Peyer's patch (tissue), 4 donors: ENCODE measurements around the gene PHKA2. TPM values are rescaled to one million over a fixed set of nuclear protein-coding genes. Genes with fewer than 3 reads are reported as not detected.

Experiments
- DNase-seq, 3 donors: peaks; one replicate each; pipeline ENCODE4 v3.0.0-alpha.2; 2017 to 2019
- H3K27ac ChIP-seq, 4 donors: fragments of 200-600 bp; sonication (generic); one replicate each; pipeline ENCODE4 v1.5.1; 2016 to 2019
- H3K27me3 ChIP-seq, 2 donors: fragments of 200-600 bp; sonication (generic); one replicate each; pipeline ENCODE4 v1.5.1; 2019
- H3K36me3 ChIP-seq, 3 donors: fragments of 200-600 bp; sonication (generic); one replicate each; pipeline ENCODE4 v1.5.1; 2016 to 2019
- H3K4me1 ChIP-seq, 4 donors: fragments of 200-600 bp; sonication (generic); one replicate each; pipeline ENCODE4 v1.5.1; 2016 to 2019
- H3K4me3 ChIP-seq, 4 donors: fragments of 200-600 bp; sonication (generic); 1 replicate in 3 of 4; 2 replicates in 1 of 4; pipeline ENCODE4 v1.5.1; 2016 to 2019; ENCODE audit warnings: mild to moderate bottlenecking in 1 of 4
- H3K9me3 ChIP-seq, 4 donors: fragments of 200-600 bp; sonication (generic); one replicate each; pipeline ENCODE4 v1.5.1; 2016 to 2019; ENCODE audit warnings: mild to moderate bottlenecking in 1 of 4
- CTCF ChIP-seq, 6 experiments: fragments of 450-650 bp in 4 of 6; fragments of 200-600 bp in 2 of 6; sonication (generic) in 1 of 6; IDR thresholded peaks; one replicate each; pipeline ENCODE4 v1.5.1; 2017 to 2019; ENCODE audit warnings: antibody characterized with exemption in 6 of 6, mild to moderate bottlenecking in 3 of 6, moderate library complexity in 1 of 6
- POLR2A ChIP-seq, 2 donors: fragments of 450-650 bp; IDR thresholded peaks; one replicate each; pipeline ENCODE4 v1.5.1; 2017; ENCODE audit warnings: antibody characterized with exemption in 2 of 2, mild to moderate bottlenecking in 2 of 2, moderate library complexity in 2 of 2
- total RNA-seq, 4 donors: library from RNA; depleted of rRNA; stranded (reverse); fragments of >200 nt; gene quantifications; one replicate each; pipeline ENCODE4 v1.1.0, GENCODE V29; 2016

Gene PHKA2
- total RNA-seq, 4 donors from 2014 or later: 34.3 to 98.1 (median 63.7) TPM

DNA sequence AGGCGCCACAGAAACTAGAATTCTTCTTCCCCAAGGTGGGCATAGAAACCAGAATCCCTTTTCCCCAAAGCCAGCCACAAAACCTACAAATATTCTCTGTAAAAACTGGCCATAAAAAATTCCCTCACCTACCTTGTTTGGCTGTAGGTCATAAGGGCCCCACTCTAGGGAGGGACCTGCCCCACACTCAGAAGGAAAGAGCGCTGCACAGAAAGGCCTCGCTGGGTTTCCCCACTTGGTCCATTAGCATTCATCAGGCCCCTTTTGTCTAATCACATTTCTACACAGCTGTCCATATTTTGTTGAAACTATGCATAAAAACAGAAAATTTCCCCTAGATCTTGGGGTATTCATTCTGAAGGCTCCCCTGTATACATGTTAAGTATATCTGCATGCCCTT, 54.1 kb downstream of the PHKA2 start:
- no peaks in the 10 kb centered on the region for H3K9me3 ChIP-seq
- H3K27ac ChIP-seq: no peak overlapping the region
- TF ChIP-seq POLR2A (IDR thresholded peaks at IDR 0.05): no peak
- TF ChIP-seq CTCF (IDR thresholded peaks at IDR 0.05): no peak
- H3K4me3 ChIP-seq: no peak overlapping the region
- H3K36me3 ChIP-seq: peaks cover 0 to 21% (median 0%) of the 10 kb centered on the region in 3 donors
- no peaks in the 10 kb centered on the region for H3K4me1 ChIP-seq
- no peak for DNase-seq
- H3K27me3 ChIP-seq: no peaks in the 10 kb centered on the region

DNA sequence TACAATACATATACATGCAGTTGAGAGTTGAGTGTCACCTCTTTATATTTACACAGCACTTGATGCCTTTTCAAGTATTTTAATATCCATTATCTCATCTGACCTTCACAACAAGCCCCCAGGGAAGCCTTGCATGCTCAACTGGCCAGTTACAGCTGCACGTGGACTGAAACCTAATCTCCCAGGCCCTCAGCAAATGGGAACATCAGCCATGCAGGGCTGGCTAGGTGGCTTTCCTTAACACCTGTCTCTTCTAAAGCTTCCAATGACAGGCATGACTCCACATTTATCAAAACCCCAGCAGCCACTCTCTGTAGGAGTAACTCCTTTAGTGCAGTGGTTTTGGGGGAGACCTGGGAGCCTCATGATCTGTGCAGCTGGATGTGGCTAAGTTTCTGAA, 56.4 kb downstream of the PHKA2 start:
- Histone ChIP-seq H3K36me3 (peaks cover 0 to 25% (median 0%) of the 10 kb centered on the region in 3 donors), H3K4me1 (no peaks in the 10 kb centered on the region), H3K27ac (no peak overlapping the region), H3K9me3 (no peaks in the 10 kb centered on the region), H3K27me3 (no peaks in the 10 kb centered on the region), H3K4me3 (no peak overlapping the region)
- TF ChIP-seq POLR2A (IDR thresholded peaks at IDR 0.05): no peak
- no peak for TF ChIP-seq CTCF (IDR thresholded peaks at IDR 0.05)
- DNase-seq: no peak

DNA sequence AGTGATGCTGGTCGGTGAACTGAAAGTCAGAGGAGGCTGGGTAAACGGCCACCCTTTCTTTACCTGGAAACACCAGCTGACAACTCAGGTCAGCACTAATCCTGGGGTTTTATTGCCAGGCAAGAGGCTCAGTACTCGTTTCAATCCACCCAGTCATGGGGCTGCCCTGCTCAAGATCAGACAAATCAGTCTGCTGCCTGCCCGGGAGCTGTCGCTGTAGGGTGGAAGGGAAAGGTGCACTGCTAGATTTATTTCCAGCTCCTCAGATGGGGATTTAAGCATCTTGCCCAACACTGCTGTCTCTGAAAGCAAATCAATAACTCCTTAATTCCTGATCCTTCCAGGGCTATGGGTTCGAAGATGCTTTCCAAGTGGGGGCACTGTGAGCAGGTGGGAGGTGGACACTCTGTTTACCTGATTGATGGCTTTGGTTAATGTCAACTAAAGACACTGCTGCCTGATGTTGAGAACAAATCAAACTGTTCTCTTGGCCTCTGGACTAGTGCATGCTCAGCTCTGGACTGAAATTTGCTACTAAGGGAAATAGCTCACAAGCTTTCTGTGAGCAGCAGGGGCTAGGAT, 59.3 kb downstream of the PHKA2 start:
- no peak overlapping the region for H3K4me3 ChIP-seq
- no peaks in the 10 kb centered on the region for H3K9me3 ChIP-seq
- H3K36me3 ChIP-seq: peaks cover 0 to 13% (median 0%) of the 10 kb centered on the region in 3 donors
- H3K27ac ChIP-seq: no peak overlapping the region
- no peak for DNase-seq
- H3K27me3 ChIP-seq: no peaks in the 10 kb centered on the region
- no peaks in the 10 kb centered on the region for H3K4me1 ChIP-seq
- TF ChIP-seq POLR2A (IDR thresholded peaks at IDR 0.05) (no peak), CTCF (IDR thresholded peaks at IDR 0.05) (no peak)

DNA sequence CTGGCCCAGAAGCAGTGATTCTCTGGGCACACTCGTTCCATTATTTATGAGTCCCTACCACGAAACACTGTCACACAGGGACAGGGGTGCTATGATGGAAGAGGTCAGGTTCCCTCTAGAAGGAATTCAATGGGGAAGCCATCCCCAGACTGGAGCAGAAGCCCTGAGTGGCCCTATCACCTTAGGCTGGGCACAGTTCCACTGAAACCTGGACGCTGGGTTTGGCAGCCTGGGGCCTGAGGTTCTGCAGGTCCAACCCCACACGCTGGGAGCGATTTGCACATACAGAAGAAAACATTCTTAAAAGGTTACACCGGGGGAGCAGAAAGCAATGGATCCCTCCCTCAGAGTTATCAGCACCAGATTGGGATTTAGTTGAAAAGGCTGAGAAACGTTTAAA, 63.3 kb downstream of the PHKA2 start:
- Histone ChIP-seq H3K4me3 (no peak overlapping the region), H3K4me1 (no peaks in the 10 kb centered on the region), H3K36me3 (peaks cover 0 to 28% (median 0%) of the 10 kb centered on the region in 3 donors), H3K9me3 (no peaks in the 10 kb centered on the region), H3K27me3 (no peaks in the 10 kb centered on the region), H3K27ac (no peak overlapping the region)
- TF ChIP-seq CTCF (IDR thresholded peaks at IDR 0.05): no peak
- no peak for TF ChIP-seq POLR2A (IDR thresholded peaks at IDR 0.05)
- DNase-seq: no peak

- no peaks in the 10 kb centered on the region for H3K27me3 ChIP-seq
- H3K4me3 ChIP-seq: no peak overlapping the region
- H3K36me3 ChIP-seq: peaks cover 0 to 23% (median 0%) of the 10 kb centered on the region in 3 donors
- H3K4me1 ChIP-seq: no peaks in the 10 kb centered on the region
- DNase-seq: no peak
- no peak overlapping the region for H3K27ac ChIP-seq
- TF ChIP-seq POLR2A (IDR thresholded peaks at IDR 0.05) (no peak), CTCF (IDR thresholded peaks at IDR 0.05) (no peak)
- no peaks in the 10 kb centered on the region for H3K9me3 ChIP-seq
Observed at GRCh38 chrX:18920079-18920478, 63.8 kb downstream of the PHKA2 start.

DNA sequence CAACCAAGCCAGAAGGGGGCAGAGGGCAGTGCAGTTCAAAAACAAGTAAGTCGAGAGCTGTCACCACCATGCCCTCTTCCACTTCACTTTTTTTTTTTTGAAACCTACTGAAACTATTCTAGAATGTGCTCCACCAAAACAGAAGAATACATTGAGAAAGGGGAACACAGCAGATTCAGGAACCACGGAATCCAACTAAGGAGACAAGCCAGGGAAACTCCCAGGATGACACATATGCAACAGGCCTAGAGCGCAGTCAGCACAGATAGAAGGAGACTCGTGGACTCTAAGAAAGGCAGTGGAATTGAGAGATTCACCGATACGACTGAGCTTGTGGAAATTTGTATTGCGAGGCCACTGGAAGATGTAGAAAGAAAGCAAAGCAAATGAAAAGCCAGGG, 66.1 kb downstream of the PHKA2 start:
- Histone ChIP-seq H3K27me3 (no peaks in the 10 kb centered on the region), H3K27ac (no peak overlapping the region), H3K36me3 (peaks cover 0 to 16% (median 0%) of the 10 kb centered on the region in 3 donors), H3K9me3 (no peaks in the 10 kb centered on the region), H3K4me3 (no peak overlapping the region), H3K4me1 (no peaks in the 10 kb centered on the region)
- TF ChIP-seq CTCF (IDR thresholded peaks at IDR 0.05) (no peak), POLR2A (IDR thresholded peaks at IDR 0.05) (no peak)
- no peak for DNase-seq
